A673 (cell line): Measurements from ENCODE around the gene SPEF1. TPM values are rescaled to one million over a fixed set of nuclear protein-coding genes. Genes with fewer than 3 reads are reported as not detected.

Experiments
- BruUV-seq: library from RNA; stranded (reverse); fragments of 400-500 nt; replicated peaks from 2 replicates; lab custom pipeline; 2021; lab: Mats Ljungman, UMichigan
- CTCF ChIA-PET: fragments of 300-600 bp; sonication (Branson Sonifier 250); formaldehyde crosslinking; loops from one replicate; lab custom pipeline; 2022; ENCODE audit warnings: antibody characterized with exemption; lab: Charles Lee
- POLR2A ChIA-PET: fragments of 300-600 bp; sonication (Branson Sonifier 250); formaldehyde crosslinking; loops from one replicate; lab custom pipeline; 2022; ENCODE audit warnings: antibody characterized with exemption; ENCODE audit not compliant: low non-redundant PET; lab: Charles Lee
- DNase-seq: peaks from one replicate; pipeline ENCODE4 v3.0.0-alpha.2; 2015; ENCODE audit warnings: low spot score
- H3K27ac ChIP-seq: fragments of 200-600 bp; sonication (generic); 2 replicates; pipeline ENCODE4 v1.5.1; 2016; ENCODE audit warnings: mixed run types, low read depth, mild to moderate bottlenecking, mixed read lengths, antibody characterized with exemption, low read length; ENCODE audit not compliant: poor library complexity, severe bottlenecking
- H3K27me3 ChIP-seq: fragments of 200-600 bp; sonication (generic); replicated peaks from 2 replicates; pipeline ENCODE4 v1.6.1; 2017; ENCODE audit warnings: mixed run types, low read depth, mild to moderate bottlenecking, mixed read lengths, antibody characterized with exemption, low read length; ENCODE audit not compliant: insufficient read depth, poor library complexity
- H3K36me3 ChIP-seq: fragments of 200-600 bp; sonication (generic); 2 replicates; pipeline ENCODE4 v1.6.1; 2016; ENCODE audit warnings: mixed run types, mild to moderate bottlenecking, mixed read lengths, antibody characterized with exemption, low read length; ENCODE audit not compliant: insufficient read depth, poor library complexity, severe bottlenecking
- H3K4me1 ChIP-seq: fragments of 200-600 bp; sonication (generic); 2 replicates; pipeline ENCODE4 v1.6.1; 2017; ENCODE audit warnings: mixed run types, mild to moderate bottlenecking, mixed read lengths, antibody characterized with exemption, low read length; ENCODE audit not compliant: insufficient read depth, poor library complexity, severe bottlenecking
- H3K4me3 ChIP-seq: fragments of 200-600 bp; sonication (generic); 2 replicates; pipeline ENCODE4 v1.5.1; 2016; ENCODE audit warnings: low read depth, mixed run types, mild to moderate bottlenecking, mixed read lengths, low read length; ENCODE audit not compliant: poor library complexity, severe bottlenecking
- H3K9me3 ChIP-seq: fragments of 200-600 bp; sonication (generic); 2 replicates; pipeline ENCODE4 v1.6.1; 2016; ENCODE audit warnings: mixed run types, low read depth, mild to moderate bottlenecking, mixed read lengths, antibody characterized with exemption, low read length; ENCODE audit not compliant: poor library complexity, severe bottlenecking
- EZH2 ChIP-seq: fragments of 200-600 bp; sonication (generic); IDR thresholded peaks from 2 replicates; pipeline ENCODE4 v1.6.1; 2017; ENCODE audit warnings: borderline replicate concordance, low read depth, mild to moderate bottlenecking, mixed read lengths, antibody characterized with exemption, low read length; ENCODE audit not compliant: poor library complexity, severe bottlenecking
- intact Hi-C: fragments of 100-400 bp; cut with micrococcal nuclease; formaldehyde crosslinking; loops from one replicate; pipeline ENCODE4 v1.10.0; 2022; ENCODE audit not compliant: unreplicated experiment
- total RNA-seq: library from RNA; stranded (reverse); gene quantifications from 2 replicates; pipeline ENCODE4 v1.2.3, GENCODE V29; 2021
- TF ChIP-seq, protein P1 (sequence below): fragments of 300-800, 200-600 bp; sonication (generic); conservative IDR thresholded peaks from 2 replicates; pipeline ENCODE4 v1.5.1; 2017; ENCODE audit warnings: low read depth, mild to moderate bottlenecking, antibody characterized with exemption, low read length, moderate library complexity, mixed read lengths

Gene SPEF1
- total RNA-seq, 1 experiment from 2014 or later = 0.49 TPM

DNA sequence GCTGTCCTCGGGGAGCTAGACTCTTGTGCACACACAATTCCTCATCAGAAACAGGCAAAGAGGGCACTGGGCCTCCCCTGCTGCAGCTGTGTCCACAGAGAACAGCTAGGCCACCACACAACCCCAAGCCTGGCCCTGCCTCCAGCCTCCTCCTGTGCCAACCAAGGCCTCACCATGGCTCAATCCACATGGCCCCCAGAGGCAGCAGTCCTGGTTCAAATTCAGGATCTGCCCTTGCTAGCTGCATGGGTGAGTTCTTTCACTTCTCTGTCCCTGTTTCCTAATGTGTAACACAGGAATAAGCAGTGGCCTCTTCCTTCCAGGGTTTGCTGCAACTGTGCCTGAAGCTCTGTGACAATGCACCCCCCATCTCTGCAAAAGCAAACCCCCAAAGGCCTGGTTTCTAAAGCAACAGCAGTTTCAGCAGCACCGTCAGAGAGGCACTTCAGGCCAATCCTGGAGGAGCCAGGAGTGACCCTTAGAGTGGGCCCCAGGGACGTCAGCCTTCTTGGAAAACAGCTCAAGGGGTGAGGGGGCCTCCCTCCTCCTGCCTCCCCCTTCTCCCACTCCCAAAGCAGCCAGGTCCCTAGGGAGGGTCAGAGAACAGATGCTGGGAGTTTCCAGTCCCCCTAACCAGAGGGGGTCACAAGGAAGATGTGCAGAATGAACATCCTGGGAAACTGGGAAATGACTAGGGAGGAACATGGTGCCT lies 15.9 kb downstream of the SPEF1 start:
- Histone ChIP-seq H3K4me1 (peaks cover 18% of the 10 kb centered on the region), H3K27me3 (no peaks in the 10 kb centered on the region), H3K36me3 (no peaks in the 10 kb centered on the region), H3K27ac (peak overlapping the region; percentile 28), H3K4me3 (no peak overlapping the region), H3K9me3 (no peaks in the 10 kb centered on the region)
- ChIA-PET POLR2A (no interaction called here), CTCF (no interaction called here)
- no TSS peak for BruUV-seq
- no peak for TF ChIP-seq EZH2
- TF ChIP-seq, protein P1, sequence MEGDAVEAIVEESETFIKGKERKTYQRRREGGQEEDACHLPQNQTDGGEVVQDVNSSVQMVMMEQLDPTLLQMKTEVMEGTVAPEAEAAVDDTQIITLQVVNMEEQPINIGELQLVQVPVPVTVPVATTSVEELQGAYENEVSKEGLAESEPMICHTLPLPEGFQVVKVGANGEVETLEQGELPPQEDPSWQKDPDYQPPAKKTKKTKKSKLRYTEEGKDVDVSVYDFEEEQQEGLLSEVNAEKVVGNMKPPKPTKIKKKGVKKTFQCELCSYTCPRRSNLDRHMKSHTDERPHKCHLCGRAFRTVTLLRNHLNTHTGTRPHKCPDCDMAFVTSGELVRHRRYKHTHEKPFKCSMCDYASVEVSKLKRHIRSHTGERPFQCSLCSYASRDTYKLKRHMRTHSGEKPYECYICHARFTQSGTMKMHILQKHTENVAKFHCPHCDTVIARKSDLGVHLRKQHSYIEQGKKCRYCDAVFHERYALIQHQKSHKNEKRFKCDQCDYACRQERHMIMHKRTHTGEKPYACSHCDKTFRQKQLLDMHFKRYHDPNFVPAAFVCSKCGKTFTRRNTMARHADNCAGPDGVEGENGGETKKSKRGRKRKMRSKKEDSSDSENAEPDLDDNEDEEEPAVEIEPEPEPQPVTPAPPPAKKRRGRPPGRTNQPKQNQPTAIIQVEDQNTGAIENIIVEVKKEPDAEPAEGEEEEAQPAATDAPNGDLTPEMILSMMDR = no peak
- intact Hi-C loops = loop anchor here (5.0 kb wide), 1 partner anchor 48 kb away; no protein-coding TSS in a partner anchor
- no peak for DNase-seq

DNA sequence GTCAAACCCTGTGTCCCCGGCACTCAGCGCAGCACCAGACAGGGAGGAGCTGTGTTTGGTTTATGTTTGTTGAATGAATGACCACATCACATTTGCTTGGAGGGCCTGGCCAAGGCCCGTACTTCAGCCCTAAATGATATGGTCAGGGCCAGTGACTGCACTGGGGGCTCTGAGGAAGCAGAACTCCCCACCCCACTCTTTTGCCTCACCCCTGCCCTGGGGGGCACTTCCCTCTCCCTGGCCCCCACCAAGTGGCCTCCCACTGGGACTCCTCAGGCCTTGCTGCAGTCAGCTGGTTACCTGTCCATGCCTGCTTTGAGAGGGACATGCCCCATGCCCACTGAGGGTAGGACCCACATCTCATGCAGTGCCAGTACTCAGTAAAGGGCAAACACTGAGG lies 16.6 kb downstream of the SPEF1 start:
- no peak for DNase-seq
- CTCF ChIA-PET = no interaction called here
- Histone ChIP-seq H3K36me3 (no peaks in the 10 kb centered on the region), H3K4me1 (peaks cover 18% of the 10 kb centered on the region), H3K27ac (no peak overlapping the region), H3K27me3 (no peaks in the 10 kb centered on the region), H3K9me3 (no peaks in the 10 kb centered on the region), H3K4me3 (no peak overlapping the region)
- intact Hi-C loops = loop anchor here (5.0 kb wide), 1 partner anchor 47 kb away; no protein-coding TSS in a partner anchor
- BruUV-seq = no TSS peak
- POLR2A ChIA-PET = no interaction called here
- TF ChIP-seq, protein P1 = no peak
- TF ChIP-seq EZH2 = no peak

DNA sequence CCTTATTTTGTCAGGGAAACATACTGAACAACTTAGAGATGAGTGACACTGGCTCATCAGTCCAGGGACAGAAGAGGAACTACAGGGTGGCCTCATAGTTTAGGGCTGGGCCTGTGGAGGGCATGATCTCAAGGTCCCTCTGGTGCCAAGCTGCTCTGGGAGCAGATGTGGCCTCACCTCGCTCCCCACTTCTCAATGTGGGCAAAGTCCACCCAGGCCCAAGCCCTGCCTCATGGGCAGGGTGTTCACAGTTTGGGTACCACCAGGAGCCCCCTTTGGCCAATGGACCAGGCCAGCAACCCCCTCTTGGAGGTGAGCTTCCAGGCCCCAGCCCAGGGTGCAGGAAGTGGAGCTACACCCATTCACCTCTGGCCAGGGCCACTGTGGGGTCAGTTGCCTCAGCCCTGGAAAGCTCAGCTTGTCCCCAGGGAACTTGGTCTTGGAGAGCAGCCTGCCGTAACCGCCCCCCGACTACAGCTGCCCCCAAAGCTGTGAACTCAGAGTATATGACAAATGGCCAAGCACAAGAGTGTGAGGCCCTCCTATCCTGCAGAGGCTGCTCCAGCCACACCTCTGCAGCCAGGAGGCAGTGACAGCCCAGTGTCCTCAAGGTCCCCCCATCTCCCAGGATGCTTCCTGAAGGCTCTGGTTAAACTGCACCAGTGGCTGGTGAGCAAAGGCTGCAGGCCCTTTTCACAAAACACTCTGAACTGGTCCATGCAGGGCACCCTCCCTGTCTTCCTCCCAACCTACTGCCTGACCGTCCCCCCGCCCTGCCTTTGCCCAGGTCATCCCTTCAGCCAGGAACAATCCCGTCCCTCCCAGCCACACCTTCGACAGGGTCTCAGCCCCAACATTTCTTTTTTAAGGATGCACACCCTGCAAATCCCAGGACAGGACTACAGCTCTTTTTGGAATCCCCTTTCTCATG lies 17.3 kb downstream of the SPEF1 start:
- Histone ChIP-seq H3K27ac (no peak overlapping the region), H3K36me3 (no peaks in the 10 kb centered on the region), H3K9me3 (no peaks in the 10 kb centered on the region), H3K4me1 (peaks cover 17% of the 10 kb centered on the region), H3K27me3 (no peaks in the 10 kb centered on the region), H3K4me3 (no peak overlapping the region)
- BruUV-seq = no TSS peak
- intact Hi-C loops = no loop called here
- ChIA-PET CTCF (no interaction called here), POLR2A (no interaction called here)
- no peak for DNase-seq
- TF ChIP-seq, protein P1 = no peak
- TF ChIP-seq EZH2 = no peak
